Ovary (tissue), 3 donors: ENCODE results near the gene COL4A1.
"Not testable (repeated sequence)": the region's sequence is repeated elsewhere in the genome, so short reads cannot be mapped to it uniquely, and the experiment has no call there.

Experiments
- EP300 ChIP-seq: sonication (generic); formaldehyde crosslinking; IDR thresholded peaks from one replicate; pipeline ENCODE4 v1.6.1; 2017; ENCODE audit warnings: antibody characterized with exemption
- TF ChIP-seq, protein P1 (sequence below), 3 donors: fragments of 450-650 bp in 2 of 3; fragments of 200-600 bp in 1 of 3; IDR thresholded peaks; one replicate each; pipeline versions ENCODE4 v1.5.1 to v1.8.0; 2016 to 2022; ENCODE audit warnings: antibody characterized with exemption in 3 of 3, mild to moderate bottlenecking in 1 of 3
- donor health status: DM: no; HTN: no; CAD: no.

DNA sequence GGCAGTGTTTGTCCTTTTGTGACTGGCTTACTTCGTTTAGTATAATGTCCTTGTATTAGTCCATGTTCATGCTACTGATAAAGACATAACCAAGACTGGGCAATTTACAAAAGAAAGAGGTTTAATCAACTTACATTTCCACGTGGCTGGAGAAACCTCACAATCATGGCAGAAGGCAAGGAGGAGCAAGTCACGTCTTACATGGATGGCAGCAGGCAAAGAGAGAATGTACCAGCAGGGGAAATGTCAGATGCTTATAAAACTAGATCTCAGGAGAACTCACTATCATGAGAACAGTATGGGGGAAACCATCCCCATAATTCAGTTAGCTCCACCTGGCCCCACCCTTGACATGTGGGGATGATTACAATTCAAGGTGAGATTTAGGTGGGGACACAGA lies 14.6 kb upstream of the COL4A1 start:
- TF ChIP-seq, protein P1, sequence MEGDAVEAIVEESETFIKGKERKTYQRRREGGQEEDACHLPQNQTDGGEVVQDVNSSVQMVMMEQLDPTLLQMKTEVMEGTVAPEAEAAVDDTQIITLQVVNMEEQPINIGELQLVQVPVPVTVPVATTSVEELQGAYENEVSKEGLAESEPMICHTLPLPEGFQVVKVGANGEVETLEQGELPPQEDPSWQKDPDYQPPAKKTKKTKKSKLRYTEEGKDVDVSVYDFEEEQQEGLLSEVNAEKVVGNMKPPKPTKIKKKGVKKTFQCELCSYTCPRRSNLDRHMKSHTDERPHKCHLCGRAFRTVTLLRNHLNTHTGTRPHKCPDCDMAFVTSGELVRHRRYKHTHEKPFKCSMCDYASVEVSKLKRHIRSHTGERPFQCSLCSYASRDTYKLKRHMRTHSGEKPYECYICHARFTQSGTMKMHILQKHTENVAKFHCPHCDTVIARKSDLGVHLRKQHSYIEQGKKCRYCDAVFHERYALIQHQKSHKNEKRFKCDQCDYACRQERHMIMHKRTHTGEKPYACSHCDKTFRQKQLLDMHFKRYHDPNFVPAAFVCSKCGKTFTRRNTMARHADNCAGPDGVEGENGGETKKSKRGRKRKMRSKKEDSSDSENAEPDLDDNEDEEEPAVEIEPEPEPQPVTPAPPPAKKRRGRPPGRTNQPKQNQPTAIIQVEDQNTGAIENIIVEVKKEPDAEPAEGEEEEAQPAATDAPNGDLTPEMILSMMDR (IDR thresholded peaks at IDR 0.05) = not testable (repeated sequence)
- not testable (repeated sequence) for TF ChIP-seq EP300
